ENCODE results near the gene DCDC1.

The DCDC1 gene

GRCh38 chr11:31107649-31108048, 261.9 kb downstream of the DCDC1 start:
- in situ Hi-C loops (cut with MboI; ENCODE audit: low sequenced_read_pairs): no loop called here

- in situ Hi-C loops (cut with MboI; ENCODE audit: low sequenced_read_pairs): no loop called here
Measured at GRCh38 chr11:31106968-31107576, 262.5 kb downstream of the DCDC1 start.

- in situ Hi-C loops (cut with MboI; ENCODE audit: low sequenced_read_pairs): no loop called here
Measured at GRCh38 chr11:31106326-31106725, 263.2 kb downstream of the DCDC1 start.

- in situ Hi-C loops (cut with MboI; ENCODE audit: low sequenced_read_pairs): no loop called here
Measured at GRCh38 chr11:31102875-31103274, 266.7 kb downstream of the DCDC1 start.

GRCh38 chr11:31102316-31102715, 267.2 kb downstream of the DCDC1 start:
- in situ Hi-C loops (cut with MboI; ENCODE audit: low sequenced_read_pairs): no loop called here

GRCh38 chr11:31096191-31096805, 273.2 kb downstream of the DCDC1 start:
- in situ Hi-C loops (cut with MboI; ENCODE audit: low sequenced_read_pairs): no loop called here

- in situ Hi-C loops (cut with MboI; ENCODE audit: low sequenced_read_pairs): no loop called here
Measured at GRCh38 chr11:31092638-31093037, 276.9 kb downstream of the DCDC1 start.

- in situ Hi-C loops (cut with MboI; ENCODE audit: low sequenced_read_pairs): no loop called here
Measured at GRCh38 chr11:31089117-31089516, 280.4 kb downstream of the DCDC1 start.

- in situ Hi-C loops (cut with MboI; ENCODE audit: low sequenced_read_pairs): no loop called here
Measured at GRCh38 chr11:31069447-31070205, 299.9 kb downstream of the DCDC1 start.

GRCh38 chr11:31060880-31061279, 308.7 kb downstream of the DCDC1 start:
- in situ Hi-C loops (cut with MboI; ENCODE audit: low sequenced_read_pairs): no loop called here

- in situ Hi-C loops (cut with MboI; ENCODE audit: low sequenced_read_pairs): no loop called here
Measured at GRCh38 chr11:31059529-31059928, 310.0 kb downstream of the DCDC1 start.

GRCh38 chr11:31050061-31050765, 319.3 kb downstream of the DCDC1 start:
- in situ Hi-C loops (cut with MboI; ENCODE audit: low sequenced_read_pairs): no loop called here

GRCh38 chr11:31045335-31045734, 324.2 kb downstream of the DCDC1 start:
- in situ Hi-C loops (cut with MboI; ENCODE audit: low sequenced_read_pairs): no loop called here

- in situ Hi-C loops (cut with MboI; ENCODE audit: low sequenced_read_pairs): no loop called here
Measured at GRCh38 chr11:31030138-31030792, 339.3 kb downstream of the DCDC1 start.

GRCh38 chr11:31026315-31026714, 343.2 kb downstream of the DCDC1 start:
- in situ Hi-C loops (cut with MboI; ENCODE audit: low sequenced_read_pairs): no loop called here

- in situ Hi-C loops (cut with MboI; ENCODE audit: low sequenced_read_pairs): no loop called here
Measured at GRCh38 chr11:31022080-31022479, 347.5 kb downstream of the DCDC1 start.

- in situ Hi-C loops (cut with MboI; ENCODE audit: low sequenced_read_pairs): no loop called here
Measured at GRCh38 chr11:31019786-31020185, 349.8 kb downstream of the DCDC1 start.

GRCh38 chr11:31005202-31005601, 364.3 kb downstream of the DCDC1 start:
- in situ Hi-C loops (cut with MboI; ENCODE audit: low sequenced_read_pairs): no loop called here

GRCh38 chr11:31001427-31001826, 368.1 kb downstream of the DCDC1 start:
- in situ Hi-C loops (cut with MboI; ENCODE audit: low sequenced_read_pairs): no loop called here

GRCh38 chr11:31000381-31000780, 369.2 kb downstream of the DCDC1 start:
- in situ Hi-C loops (cut with MboI; ENCODE audit: low sequenced_read_pairs): no loop called here

- in situ Hi-C loops (cut with MboI; ENCODE audit: low sequenced_read_pairs): no loop called here
Measured at GRCh38 chr11:30992513-30992849, 377.1 kb downstream of the DCDC1 start.

Data from hTERT RPE-1 (cell line).